HepG2 (cell line): ENCODE measurements around the gene CARS1.

Experiments
- ONECUT2 ChIP-seq: sonication (generic); formaldehyde crosslinking; IDR thresholded peaks from 2 replicates; pipeline ENCODE4 v1.4.0; 2020; ENCODE audit warnings: missing genetic modification reagents
- POLR2A ChIP-seq, 2 experiments: IDR thresholded peaks; 2 replicates each; pipeline ENCODE4 v1.6.1; 2011; ENCODE audit warnings: low read depth in 2 of 2, low read length in 2 of 2, mild to moderate bottlenecking in 1 of 2, moderate library complexity in 1 of 2; ENCODE audit not compliant: insufficient read depth in 1 of 2

DNA sequence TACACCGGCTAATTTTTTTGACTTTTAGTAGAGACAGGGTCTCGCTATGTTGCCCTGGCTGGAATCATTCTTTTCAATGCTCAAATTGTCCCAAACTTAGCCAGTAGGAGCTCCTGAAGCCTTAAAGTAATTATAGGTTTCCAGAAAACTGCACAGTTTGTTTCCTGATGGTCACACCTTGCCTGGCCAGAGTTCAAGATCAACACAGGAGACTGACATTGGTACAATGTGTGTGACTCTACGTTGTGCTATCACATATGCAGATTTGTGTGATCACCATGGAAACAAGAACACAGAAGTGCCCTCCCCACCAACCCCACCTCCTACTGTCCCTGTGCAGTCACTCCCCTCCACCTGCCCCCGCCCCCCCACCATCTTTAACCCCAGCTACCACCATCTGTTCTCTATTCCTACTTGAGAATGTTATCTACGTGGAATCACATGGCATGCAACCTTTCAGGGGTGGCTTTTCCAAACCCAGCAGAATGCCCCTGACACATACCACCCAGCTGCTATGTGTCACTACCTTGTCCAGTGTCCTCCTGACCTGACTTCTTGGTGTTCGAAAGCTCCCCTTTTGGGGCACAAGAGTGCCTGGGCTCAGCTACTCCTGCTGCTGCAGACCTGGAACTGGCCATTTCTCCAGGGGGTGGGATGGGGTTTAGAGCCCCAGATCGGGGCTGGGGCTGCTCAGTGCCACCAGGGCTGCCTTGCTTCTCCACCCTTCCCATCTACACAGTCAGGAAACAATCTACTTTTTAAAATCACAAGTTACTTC, 59.0 kb downstream of the CARS1 start:
- TF ChIP-seq ONECUT2 (CRISPR knock-in tag) = no peak
- TF ChIP-seq POLR2A (IDR thresholded peaks at IDR 0.05; ENCODE audit: insufficient read depth in 1 of 2, low read depth in 2 of 2, low read length in 2 of 2) = no peak
